HCT116 (cell line): ENCODE results near the gene CCDC192. TPM values are rescaled to one million over a fixed set of nuclear protein-coding genes. Genes with fewer than 3 reads are reported as not detected.

Experiments used
- ATAC-seq: fragments of 200-7000 bp; cut with Tn5 transposase; 2 replicates; pipeline ENCODE4 v1.9.1; 2020; ENCODE audit warnings: mild to moderate bottlenecking, moderate library complexity
- BruUV-seq: library from RNA; stranded (reverse); fragments of 400-500 nt; replicated peaks from 2 replicates; lab custom pipeline; 2021; lab: Mats Ljungman, UMichigan
- CTCF ChIA-PET: fragments of 300-600 bp; sonication (Branson Sonifier 250); formaldehyde crosslinking; loops from one replicate; lab custom pipeline; 2021; ENCODE audit warnings: antibody characterized with exemption; lab: Charles Lee
- POLR2A ChIA-PET: fragments of 300-600, 350-600 bp; sonication (Branson Sonifier 250); formaldehyde crosslinking; loops from one replicate; lab custom pipeline; 2021; ENCODE audit warnings: antibody characterized with exemption; lab: Charles Lee
- RAD21 ChIA-PET, 2 experiments: fragments of 300-600 bp; sonication (Branson Sonifier 250); formaldehyde crosslinking; loops; one replicate each; lab custom pipeline; 2023; ENCODE audit warnings: low total read pairs in 2 of 2; ENCODE audit not compliant: uncharacterized antibody in 2 of 2, unreplicated experiment in 2 of 2, low non-redundant PET in 1 of 2; lab: Charles Lee
- DNase-seq: peaks from one replicate; pipeline ENCODE4 v3.0.0-alpha.2; 2010; ENCODE audit warnings: low read depth, low spot score
- H2AFZ ChIP-seq: fragments of 200-600 bp; shearing (Covaris generic), sonication (generic); 2 replicates; pipeline ENCODE4 v1.6.1; 2017; ENCODE audit warnings: low read depth, mixed run types, mixed read lengths, antibody characterized with exemption, low read length; ENCODE audit not compliant: poor library complexity, severe bottlenecking
- H3K27ac ChIP-seq: 2 replicates; pipeline ENCODE4 v1.5.1; 2012; ENCODE audit warnings: low read depth, low read length
- H3K27me3 ChIP-seq: fragments of 200-600 bp; sonication (generic); 2 replicates; pipeline ENCODE4 v1.6.1; 2016; ENCODE audit warnings: mixed run types, low read length, mixed read lengths; ENCODE audit not compliant: insufficient read depth
- H3K36me3 ChIP-seq, 2 experiments: fragments of 200-500 bp in 1 of 2; fragments of 200-600 bp in 1 of 2; sonication (Bioruptor generic) in 1 of 2; sonication (generic) in 1 of 2; 2 replicates each; pipeline versions ENCODE4 v1.5.1 to v1.6.1; 2014 to 2016; ENCODE audit warnings: low read length in 2 of 2, inconsistent platforms in 1 of 2, mixed read lengths in 1 of 2, mixed run types in 1 of 2; ENCODE audit not compliant: insufficient read depth in 2 of 2, control insufficient read depth in 1 of 2
- H3K4me1 ChIP-seq, 2 experiments: fragments of 200-600 bp in 1 of 2; sonication (generic) in 1 of 2; 2 replicates each; pipeline versions ENCODE4 v1.5.1 to v1.6.1; 2012 to 2017; ENCODE audit warnings: low read length in 2 of 2, inconsistent platforms in 1 of 2, mild to moderate bottlenecking in 1 of 2, mixed read lengths in 1 of 2, mixed run types in 1 of 2, moderate library complexity in 1 of 2; ENCODE audit not compliant: insufficient read depth in 2 of 2, control insufficient read depth in 1 of 2
- H3K4me2 ChIP-seq: fragments of 200-600 bp; sonication (generic); 2 replicates; pipeline ENCODE4 v1.6.1; 2017; ENCODE audit warnings: mixed run types, low read length, mixed read lengths
- H3K4me3 ChIP-seq, 2 experiments: fragments of 200-600 bp in 1 of 2; sonication (generic) in 1 of 2; replicated peaks in 1 of 2; 2 replicates each; pipeline ENCODE4 v1.5.1; 2011 to 2016; ENCODE audit warnings: low read length in 2 of 2, control low read depth in 1 of 2, low read depth in 1 of 2, mild to moderate bottlenecking in 1 of 2, mixed read lengths in 1 of 2, mixed run types in 1 of 2
- H3K79me2 ChIP-seq: fragments of 200-600 bp; sonication (generic); 2 replicates; pipeline ENCODE4 v1.6.1; 2017; ENCODE audit warnings: mild to moderate bottlenecking, mixed run types, low read length, moderate library complexity, mixed read lengths; ENCODE audit not compliant: insufficient read depth
- H3K9ac ChIP-seq: fragments of 200-600 bp; sonication (generic); 2 replicates; pipeline ENCODE4 v1.6.1; 2016; ENCODE audit warnings: low read length, mixed read lengths
- H3K9me2 ChIP-seq: fragments of 200-600 bp; sonication (generic), shearing (Covaris generic); 2 replicates; pipeline ENCODE4 v1.6.1; 2017; ENCODE audit warnings: mixed run types, mild to moderate bottlenecking, moderate library complexity; ENCODE audit not compliant: insufficient read depth
- H3K9me3 ChIP-seq, 2 experiments: fragments of 200-500 bp in 1 of 2; fragments of 200-600 bp in 1 of 2; sonication (Bioruptor generic) in 1 of 2; sonication (generic) in 1 of 2; 2 replicates each; pipeline ENCODE4 v1.6.1; 2014 to 2017; ENCODE audit warnings: low read length in 2 of 2, mixed read lengths in 2 of 2, inconsistent platforms in 1 of 2, low read depth in 1 of 2, mild to moderate bottlenecking in 1 of 2, mixed run types in 1 of 2, moderate library complexity in 1 of 2; ENCODE audit not compliant: control insufficient read depth in 1 of 2, insufficient read depth in 1 of 2
- H4K20me1 ChIP-seq: fragments of 200-600 bp; sonication (generic), shearing (Covaris generic); 2 replicates; pipeline ENCODE4 v1.6.1; 2017; ENCODE audit warnings: mixed run types, mild to moderate bottlenecking, moderate library complexity; ENCODE audit not compliant: insufficient read depth
- EZH2phosphoT487 ChIP-seq: fragments of 200-600 bp; IDR thresholded peaks from 2 replicates; pipeline ENCODE4 v1.6.1; 2018; ENCODE audit warnings: antibody characterized with exemption, borderline replicate concordance
- POLR2AphosphoS5 ChIP-seq: IDR thresholded peaks from 2 replicates; pipeline ENCODE4 v1.6.1; 2011; ENCODE audit warnings: mild to moderate bottlenecking, low read depth, low read length, moderate library complexity
- SIN3A ChIP-seq: IDR thresholded peaks from 2 replicates; pipeline ENCODE4 v1.6.1; 2012; ENCODE audit warnings: low read depth
- SP1 ChIP-seq: IDR thresholded peaks from 2 replicates; pipeline ENCODE4 v1.6.1; 2012; ENCODE audit warnings: low read depth
- SRF ChIP-seq: IDR thresholded peaks from 2 replicates; pipeline ENCODE4 v1.6.1; 2012; ENCODE audit warnings: low read depth
- intact Hi-C: fragments of 100-400 bp; cut with micrococcal nuclease; formaldehyde crosslinking; loops from 2 replicates; pipeline ENCODE4 v1.10.0; 2022
- total RNA-seq: library from RNA; stranded (reverse); gene quantifications from one replicate; pipeline ENCODE4 v1.2.1, GENCODE V29; 2021; ENCODE audit not compliant: unreplicated experiment
- TF ChIP-seq, protein P1 (sequence below): IDR thresholded peaks from 2 replicates; pipeline ENCODE4 v1.6.1; 2011; ENCODE audit warnings: mild to moderate bottlenecking, low read length, moderate library complexity; ENCODE audit not compliant: insufficient replicate concordance; ENCODE audit errors: extremely low read depth
- TF ChIP-seq, protein P2 (sequence below): IDR thresholded peaks from 2 replicates; pipeline ENCODE4 v1.6.1; 2012; ENCODE audit warnings: low read depth
- TF ChIP-seq, protein P3 (sequence below): IDR thresholded peaks from 2 replicates; pipeline ENCODE4 v1.6.1; 2012
- TF ChIP-seq, protein P4 (sequence below), 3 experiments: fragments of 200-600 bp in 1 of 3; sonication (generic) in 1 of 3; IDR thresholded peaks in 2 of 3; conservative IDR thresholded peaks in 1 of 3; 2 replicates each; pipeline ENCODE4 v1.5.1; 2012 to 2017; ENCODE audit warnings: low read depth in 2 of 3, low read length in 2 of 3, antibody characterized with exemption in 1 of 3, borderline replicate concordance in 1 of 3, control low read depth in 1 of 3, mild to moderate bottlenecking in 1 of 3, mixed read lengths in 1 of 3, mixed run types in 1 of 3, moderate library complexity in 1 of 3; ENCODE audit not compliant: insufficient read depth in 1 of 3

The CCDC192 gene
- total RNA-seq, 1 experiment from 2014 or later: not detected

DNA sequence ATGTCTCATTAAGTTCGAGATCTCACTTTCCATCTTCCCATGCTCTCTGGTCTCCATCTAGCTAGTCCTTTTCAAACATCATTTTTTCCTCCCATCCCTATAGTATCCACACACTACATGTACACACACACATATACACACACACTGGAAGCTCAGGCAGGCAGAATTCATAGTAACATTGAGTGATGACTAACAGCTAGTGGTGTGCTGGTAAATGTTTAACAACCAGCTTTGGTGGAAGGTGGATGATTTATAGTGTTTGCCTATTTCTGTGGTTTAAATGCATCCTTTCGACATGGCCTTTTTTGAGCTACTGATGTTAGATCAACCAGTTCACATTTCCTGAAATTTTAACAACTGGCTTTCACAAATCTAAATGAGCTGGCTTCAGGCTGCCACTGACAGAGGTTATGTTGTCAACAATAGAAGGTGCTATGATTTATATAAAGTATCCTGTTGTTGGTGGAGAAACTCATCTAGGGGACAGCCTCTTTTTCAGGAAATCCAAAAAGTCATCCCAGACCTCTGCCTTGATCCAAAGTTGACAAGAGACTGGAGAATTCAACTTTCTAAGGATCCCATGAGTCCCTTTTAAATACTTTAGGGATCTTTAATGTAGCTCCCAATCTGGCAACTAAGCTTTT, 117.8 kb downstream of the CCDC192 start:
- Histone ChIP-seq H3K27ac (no peak overlapping the region), H2AFZ (no peak overlapping the region), H3K4me2 (no peak overlapping the region), H4K20me1 (no peaks in the 10 kb centered on the region), H3K9me3 (no peaks in the 10 kb centered on the region), H3K9ac (no peak overlapping the region), H3K4me3 (no peak overlapping the region), H3K9me2 (no peaks in the 10 kb centered on the region), H3K27me3 (no peaks in the 10 kb centered on the region), H3K36me3 (no peaks in the 10 kb centered on the region), H3K79me2 (no peaks in the 10 kb centered on the region), H3K4me1 (no peaks in the 10 kb centered on the region)
- DNase-seq (no peak), ATAC-seq (no peak)
- ChIA-PET POLR2A (no interaction called here), RAD21 (no interaction called here), CTCF (interaction anchor here (1.4 kb wide), 1 partner anchor 57 kb away, joined by 3 read pairs; no protein-coding TSS in a partner anchor)
- BruUV-seq: no TSS peak
- intact Hi-C loops: no loop called here
- TF ChIP-seq, protein P1, sequence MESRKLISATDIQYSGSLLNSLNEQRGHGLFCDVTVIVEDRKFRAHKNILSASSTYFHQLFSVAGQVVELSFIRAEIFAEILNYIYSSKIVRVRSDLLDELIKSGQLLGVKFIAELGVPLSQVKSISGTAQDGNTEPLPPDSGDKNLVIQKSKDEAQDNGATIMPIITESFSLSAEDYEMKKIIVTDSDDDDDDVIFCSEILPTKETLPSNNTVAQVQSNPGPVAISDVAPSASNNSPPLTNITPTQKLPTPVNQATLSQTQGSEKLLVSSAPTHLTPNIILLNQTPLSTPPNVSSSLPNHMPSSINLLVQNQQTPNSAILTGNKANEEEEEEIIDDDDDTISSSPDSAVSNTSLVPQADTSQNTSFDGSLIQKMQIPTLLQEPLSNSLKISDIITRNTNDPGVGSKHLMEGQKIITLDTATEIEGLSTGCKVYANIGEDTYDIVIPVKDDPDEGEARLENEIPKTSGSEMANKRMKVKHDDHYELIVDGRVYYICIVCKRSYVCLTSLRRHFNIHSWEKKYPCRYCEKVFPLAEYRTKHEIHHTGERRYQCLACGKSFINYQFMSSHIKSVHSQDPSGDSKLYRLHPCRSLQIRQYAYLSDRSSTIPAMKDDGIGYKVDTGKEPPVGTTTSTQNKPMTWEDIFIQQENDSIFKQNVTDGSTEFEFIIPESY: no peak
- TF ChIP-seq EZH2phosphoT487 (no peak), POLR2AphosphoS5 (no peak), SIN3A (no peak)

DNA sequence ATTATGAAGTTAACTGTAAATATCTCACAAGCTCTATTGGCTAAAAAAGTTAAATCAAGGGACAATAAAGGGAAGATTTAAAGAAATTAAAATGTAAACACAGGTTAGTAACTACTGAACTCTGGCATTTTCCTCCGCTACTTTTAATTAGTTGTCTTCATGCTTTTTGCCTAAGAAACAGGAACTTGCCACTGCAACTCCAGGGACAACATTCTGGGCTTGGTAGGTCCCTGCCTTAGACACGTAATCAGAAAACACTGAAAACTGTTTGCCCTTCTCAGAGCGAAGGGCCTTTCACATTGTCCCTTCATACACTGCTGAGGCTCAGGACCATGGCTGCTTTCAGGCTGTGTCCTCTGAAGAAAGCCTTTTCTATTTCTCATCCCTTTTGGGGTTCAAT, 118.7 kb downstream of the CCDC192 start:
- H4K20me1 ChIP-seq: no peaks in the 10 kb centered on the region
- no peaks in the 10 kb centered on the region for H3K9me3 ChIP-seq
- H3K4me2 ChIP-seq: no peak overlapping the region
- H3K4me1 ChIP-seq: no peaks in the 10 kb centered on the region
- H3K9ac ChIP-seq: no peak overlapping the region
- no peaks in the 10 kb centered on the region for H3K27me3 ChIP-seq
- intact Hi-C loops: no loop called here
- no peak overlapping the region for H2AFZ ChIP-seq
- CTCF ChIA-PET: no interaction called here
- POLR2A ChIA-PET: no interaction called here
- H3K27ac ChIP-seq: no peak overlapping the region
- RAD21 ChIA-PET: no interaction called here
- BruUV-seq: no TSS peak
- no peak overlapping the region for H3K4me3 ChIP-seq
- ATAC-seq (no peak), DNase-seq (no peak)
- H3K9me2 ChIP-seq: no peaks in the 10 kb centered on the region
- no peaks in the 10 kb centered on the region for H3K79me2 ChIP-seq
- H3K36me3 ChIP-seq: no peaks in the 10 kb centered on the region
- TF ChIP-seq, protein P2, sequence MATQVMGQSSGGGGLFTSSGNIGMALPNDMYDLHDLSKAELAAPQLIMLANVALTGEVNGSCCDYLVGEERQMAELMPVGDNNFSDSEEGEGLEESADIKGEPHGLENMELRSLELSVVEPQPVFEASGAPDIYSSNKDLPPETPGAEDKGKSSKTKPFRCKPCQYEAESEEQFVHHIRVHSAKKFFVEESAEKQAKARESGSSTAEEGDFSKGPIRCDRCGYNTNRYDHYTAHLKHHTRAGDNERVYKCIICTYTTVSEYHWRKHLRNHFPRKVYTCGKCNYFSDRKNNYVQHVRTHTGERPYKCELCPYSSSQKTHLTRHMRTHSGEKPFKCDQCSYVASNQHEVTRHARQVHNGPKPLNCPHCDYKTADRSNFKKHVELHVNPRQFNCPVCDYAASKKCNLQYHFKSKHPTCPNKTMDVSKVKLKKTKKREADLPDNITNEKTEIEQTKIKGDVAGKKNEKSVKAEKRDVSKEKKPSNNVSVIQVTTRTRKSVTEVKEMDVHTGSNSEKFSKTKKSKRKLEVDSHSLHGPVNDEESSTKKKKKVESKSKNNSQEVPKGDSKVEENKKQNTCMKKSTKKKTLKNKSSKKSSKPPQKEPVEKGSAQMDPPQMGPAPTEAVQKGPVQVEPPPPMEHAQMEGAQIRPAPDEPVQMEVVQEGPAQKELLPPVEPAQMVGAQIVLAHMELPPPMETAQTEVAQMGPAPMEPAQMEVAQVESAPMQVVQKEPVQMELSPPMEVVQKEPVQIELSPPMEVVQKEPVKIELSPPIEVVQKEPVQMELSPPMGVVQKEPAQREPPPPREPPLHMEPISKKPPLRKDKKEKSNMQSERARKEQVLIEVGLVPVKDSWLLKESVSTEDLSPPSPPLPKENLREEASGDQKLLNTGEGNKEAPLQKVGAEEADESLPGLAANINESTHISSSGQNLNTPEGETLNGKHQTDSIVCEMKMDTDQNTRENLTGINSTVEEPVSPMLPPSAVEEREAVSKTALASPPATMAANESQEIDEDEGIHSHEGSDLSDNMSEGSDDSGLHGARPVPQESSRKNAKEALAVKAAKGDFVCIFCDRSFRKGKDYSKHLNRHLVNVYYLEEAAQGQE: no peak
- TF ChIP-seq SP1 (no peak), SRF (no peak)
- TF ChIP-seq, protein P3, sequence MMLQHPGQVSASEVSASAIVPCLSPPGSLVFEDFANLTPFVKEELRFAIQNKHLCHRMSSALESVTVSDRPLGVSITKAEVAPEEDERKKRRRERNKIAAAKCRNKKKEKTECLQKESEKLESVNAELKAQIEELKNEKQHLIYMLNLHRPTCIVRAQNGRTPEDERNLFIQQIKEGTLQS: no peak
- TF ChIP-seq, protein P4, sequence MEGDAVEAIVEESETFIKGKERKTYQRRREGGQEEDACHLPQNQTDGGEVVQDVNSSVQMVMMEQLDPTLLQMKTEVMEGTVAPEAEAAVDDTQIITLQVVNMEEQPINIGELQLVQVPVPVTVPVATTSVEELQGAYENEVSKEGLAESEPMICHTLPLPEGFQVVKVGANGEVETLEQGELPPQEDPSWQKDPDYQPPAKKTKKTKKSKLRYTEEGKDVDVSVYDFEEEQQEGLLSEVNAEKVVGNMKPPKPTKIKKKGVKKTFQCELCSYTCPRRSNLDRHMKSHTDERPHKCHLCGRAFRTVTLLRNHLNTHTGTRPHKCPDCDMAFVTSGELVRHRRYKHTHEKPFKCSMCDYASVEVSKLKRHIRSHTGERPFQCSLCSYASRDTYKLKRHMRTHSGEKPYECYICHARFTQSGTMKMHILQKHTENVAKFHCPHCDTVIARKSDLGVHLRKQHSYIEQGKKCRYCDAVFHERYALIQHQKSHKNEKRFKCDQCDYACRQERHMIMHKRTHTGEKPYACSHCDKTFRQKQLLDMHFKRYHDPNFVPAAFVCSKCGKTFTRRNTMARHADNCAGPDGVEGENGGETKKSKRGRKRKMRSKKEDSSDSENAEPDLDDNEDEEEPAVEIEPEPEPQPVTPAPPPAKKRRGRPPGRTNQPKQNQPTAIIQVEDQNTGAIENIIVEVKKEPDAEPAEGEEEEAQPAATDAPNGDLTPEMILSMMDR (IDR thresholded peaks at IDR 0.05 in 2 of 3, conservative IDR thresholded peaks at IDR 0.05 in 1 of 3; ENCODE audit: borderline replicate concordance in 1 of 3, insufficient read depth in 1 of 3, low read depth in 2 of 3, low read length in 2 of 3): no peak
